Measurements from ENCODE around the gene VAV2. TPM values are rescaled to one million over a fixed set of nuclear protein-coding genes. Genes with fewer than 3 reads are reported as not detected.

Gene VAV2
- total and polyA plus RNA-seq, 2 of the 4 experiments (the other 2 are of a cell fraction): 10.8 to 13.4 TPM

- dilution Hi-C loops (cut with HindIII; ENCODE audit: low sequenced_read_pairs, unreplicated experiment): no loop called here
- peaks cover 53% of the 10 kb centered on the region for H4K20me1 ChIP-seq (ENCODE audit: insufficient read depth, low read length)
- in situ Hi-C loops (cut with MboI; ENCODE audit: low sequenced_read_pairs): no loop called here
These were observed 125.2 kb downstream of the VAV2 start for GRCh38 chr9:133866946-133867345.

More at GRCh38 chr9:133866946-133867345, 125.2 kb downstream of the VAV2 start:
- no peak overlapping the region for H4K91ac ChIP-seq (ENCODE audit: insufficient read depth, low read depth, low read length)
- H2BK120ac ChIP-seq (ENCODE audit: low read depth, low read length): no peak overlapping the region
- no peak overlapping the region for H2BK20ac ChIP-seq (ENCODE audit: low read depth, low read length)
- no peak overlapping the region for H3K27ac ChIP-seq (ENCODE audit: insufficient read depth, low read length)
- no peak overlapping the region for H4K5ac ChIP-seq (ENCODE audit: low read depth, low read length)
- DNase-seq (no peak), ATAC-seq (ENCODE audit: low read depth) (no peak)
- no peaks in the 10 kb centered on the region for H3K27me3 ChIP-seq (ENCODE audit: control insufficient read depth, insufficient read depth, low read length)
- H2BK5ac ChIP-seq (ENCODE audit: low read depth, low read length, poor library complexity, severe bottlenecking): no peak overlapping the region
- no peak overlapping the region for H2AK5ac ChIP-seq (ENCODE audit: low read depth, low read length)
- no peak overlapping the region for H3K56ac ChIP-seq (ENCODE audit: extremely low read depth, insufficient read depth, low read length)
- intact Hi-C loops (cut with micrococcal nuclease): no loop called here
- H3K36me3 ChIP-seq (ENCODE audit: control insufficient read depth, insufficient read depth, low read length): 0 out of 2 replicates have a peak, but pooled peaks cover 2% of the 10 kb centered on the region
- peaks cover 2% of the 10 kb centered on the region; the same call in 1 of the 2 replicates for H3K4me1 ChIP-seq (ENCODE audit: control insufficient read depth, insufficient read depth, low read length)
- H3K79me1 ChIP-seq (ENCODE audit: low read depth in 1 of 2, low read length in 2 of 2): peaks cover 48 to 84% of the 10 kb centered on the region in 2 experiments
- no peak overlapping the region for H3K4me3 ChIP-seq (ENCODE audit: insufficient read depth, low read depth, low read length)
- TF ChIP-seq RAD21 (IDR thresholded peaks at IDR 0.05; ENCODE audit: low read length): no peak
- TF ChIP-seq NFE2L2 (IDR thresholded peaks at IDR 0.05; ENCODE audit: low read depth, low read length): no peak
- TF ChIP-seq RCOR1 (IDR thresholded peaks at IDR 0.05; ENCODE audit: insufficient replicate concordance, low read length): no peak
- no peak for TF ChIP-seq CTCF (conservative IDR thresholded peaks at IDR 0.05; ENCODE audit: low read depth, low read length)
- no peak for TF ChIP-seq FOS (IDR thresholded peaks at IDR 0.05; ENCODE audit: low read depth, low read length)
- no peak for TF ChIP-seq MAZ (IDR thresholded peaks at IDR 0.05; ENCODE audit: borderline replicate concordance, low read depth, low read length)
- TF ChIP-seq MAFK (IDR thresholded peaks at IDR 0.05; ENCODE audit: low read depth, low read length): no peak
- no peak for TF ChIP-seq POLR2A (IDR thresholded peaks at IDR 0.05; ENCODE audit: low read depth, low read length)
- TF ChIP-seq BHLHE40 (IDR thresholded peaks at IDR 0.05; ENCODE audit: low read depth, low read length): no peak
- H3K14ac ChIP-seq (replicated peaks; ENCODE audit: low read depth, low read length): no peak overlapping the region
- H3K4me2 ChIP-seq (ENCODE audit: low read depth, low read length): no peak overlapping the region
- no peak overlapping the region for H3K9ac ChIP-seq (ENCODE audit: low read depth, low read length)
- H3K9me1 ChIP-seq (ENCODE audit: insufficient read depth, low read length): peaks cover 21% of the 10 kb centered on the region; the same call in 1 of the 2 replicates
- ChIA-PET CTCF (no interaction called here), POLR2A (ENCODE audit: unreplicated experiment) (no interaction called here)
- no peak overlapping the region for H4K8ac ChIP-seq (ENCODE audit: low read depth in 2 of 2, low read length in 2 of 2)
- H3K23ac ChIP-seq (ENCODE audit: low read depth, low read length): no peak overlapping the region
- no peak overlapping the region for H3K4ac ChIP-seq (ENCODE audit: low read depth, low read length)
- peaks cover 5% of the 10 kb centered on the region for H3K9me3 ChIP-seq (ENCODE audit: control insufficient read depth, insufficient read depth, low read length)
- BruUV-seq (replicated peaks): no TSS peak
- H2BK15ac ChIP-seq (ENCODE audit: low read depth, low read length): no peak overlapping the region
- H2AK9ac ChIP-seq (replicated peaks; ENCODE audit: low read depth, low read length, poor library complexity): no peak overlapping the region
- H3K18ac ChIP-seq (ENCODE audit: low read depth, low read length): no peak overlapping the region
- peak overlapping the region; percentile 39 for H2AFZ ChIP-seq (replicated peaks; ENCODE audit: low read length, poor library complexity)
- WGBS, 2 experiments (ENCODE audit: extremely low coverage in 2 of 2, insufficient read length in 1 of 2): 92% methylated on average over 10 of the region's 17 CpGs; no CpG with 5 or more reads in 1 of the 2 experiments
